Measurements from ENCODE around the gene TRIL.

TRIL gene

GRCh38 chr7:28984217-28984616 lies 26.1 kb upstream of the TRIL start:
- H3K4me3 ChIP-seq (ENCODE audit: low read depth, low read length) = no peak overlapping the region
- no peak for TF ChIP-seq CTCF (IDR thresholded peaks at IDR 0.05; ENCODE audit: low read depth, low read length)

- no peak for TF ChIP-seq CTCF (IDR thresholded peaks at IDR 0.05; ENCODE audit: low read depth, low read length)
- no peak overlapping the region for H3K4me3 ChIP-seq (ENCODE audit: low read depth, low read length)
Measured at GRCh38 chr7:28983396-28984190, 25.5 kb upstream of the TRIL start.

GRCh38 chr7:28981161-28981465 lies 23.0 kb upstream of the TRIL start:
- H3K4me3 ChIP-seq (ENCODE audit: low read depth, low read length) = no peak overlapping the region
- TF ChIP-seq CTCF (IDR thresholded peaks at IDR 0.05; ENCODE audit: low read depth, low read length) = no peak

- no peak for TF ChIP-seq CTCF (IDR thresholded peaks at IDR 0.05; ENCODE audit: low read depth, low read length)
- no peak overlapping the region for H3K4me3 ChIP-seq (ENCODE audit: low read depth, low read length)
Measured at GRCh38 chr7:28980451-28981160, 22.5 kb upstream of the TRIL start.

- no peak for TF ChIP-seq CTCF (IDR thresholded peaks at IDR 0.05; ENCODE audit: low read depth, low read length)
Measured at GRCh38 chr7:28979776-28980175, 21.6 kb upstream of the TRIL start.

GRCh38 chr7:28977881-28978280 lies 19.8 kb upstream of the TRIL start:
- no peak for TF ChIP-seq CTCF (IDR thresholded peaks at IDR 0.05; ENCODE audit: low read depth, low read length)
- no peak overlapping the region for H3K4me3 ChIP-seq (ENCODE audit: low read depth, low read length)

More at GRCh38 chr7:28979776-28980175, 21.6 kb upstream of the TRIL start:
- H3K4me3 ChIP-seq (ENCODE audit: low read depth, low read length) = no peak overlapping the region

GRCh38 chr7:28976022-28976421 lies 17.9 kb upstream of the TRIL start:
- no peak for TF ChIP-seq CTCF (IDR thresholded peaks at IDR 0.05; ENCODE audit: low read depth, low read length)

More at GRCh38 chr7:28976022-28976421, 17.9 kb upstream of the TRIL start:
- H3K4me3 ChIP-seq (ENCODE audit: low read depth, low read length) = no peak overlapping the region

Measured in WI38 (cell line).